OCI-LY7 (cell line): ENCODE data around the gene PADI4. TPM values are rescaled to one million over a fixed set of nuclear protein-coding genes. Genes with fewer than 3 reads are reported as not detected.

Experiments used
- BruUV-seq: library from RNA; stranded (reverse); fragments of 400-500 nt; replicated peaks from 2 replicates; lab custom pipeline; 2021; lab: Mats Ljungman, UMichigan
- CTCF ChIA-PET: fragments of 300-600 bp; sonication (Branson Sonifier 250); formaldehyde crosslinking; loops from one replicate; lab custom pipeline; 2022; ENCODE audit warnings: antibody characterized with exemption; ENCODE audit not compliant: unreplicated experiment; lab: Charles Lee
- POLR2A ChIA-PET: fragments of 300-600 bp; sonication (Branson Sonifier 250); formaldehyde crosslinking; loops from one replicate; lab custom pipeline; 2022; ENCODE audit warnings: antibody characterized with exemption; lab: Charles Lee
- DNase-seq: peaks from one replicate; pipeline ENCODE4 v3.0.0-alpha.2; 2015; ENCODE audit warnings: low spot score
- H2AFZ ChIP-seq: fragments of 200-600 bp; sonication (generic), shearing (Covaris generic); 2 replicates; pipeline ENCODE4 v1.6.1; 2014; ENCODE audit warnings: mild to moderate bottlenecking, antibody characterized with exemption, low read length, moderate library complexity
- H3K27ac ChIP-seq: fragments of 200-600 bp; sonication (generic); 2 replicates; pipeline ENCODE4 v1.5.1; 2014; ENCODE audit warnings: mixed run types, low read depth, mild to moderate bottlenecking, moderate library complexity, low read length, inconsistent platforms; ENCODE audit not compliant: poor library complexity, severe bottlenecking
- H3K36me3 ChIP-seq: fragments of 200-600 bp; sonication (generic); 2 replicates; pipeline ENCODE4 v1.6.1; 2014; ENCODE audit warnings: mild to moderate bottlenecking, antibody characterized with exemption, low read length, moderate library complexity, mixed read lengths; ENCODE audit not compliant: insufficient read depth
- H3K4me1 ChIP-seq: fragments of 200-600 bp; sonication (generic); 2 replicates; pipeline ENCODE4 v1.5.1; 2014; ENCODE audit warnings: mild to moderate bottlenecking, low read length; ENCODE audit not compliant: insufficient read depth, poor library complexity, severe bottlenecking
- H3K4me2 ChIP-seq: fragments of 200-600 bp; sonication (generic); 2 replicates; pipeline ENCODE4 v1.6.1; 2014; ENCODE audit warnings: mild to moderate bottlenecking, low read length
- H3K4me3 ChIP-seq: fragments of 200-600 bp; sonication (generic); 2 replicates; pipeline ENCODE4 v1.5.1; 2014; ENCODE audit warnings: mild to moderate bottlenecking, low read depth, low read length; ENCODE audit not compliant: poor library complexity, severe bottlenecking
- H3K79me2 ChIP-seq: fragments of 200-600 bp; sonication (generic); 2 replicates; pipeline ENCODE4 v1.6.1; 2016; ENCODE audit warnings: low read depth, mild to moderate bottlenecking, low read length, moderate library complexity, mixed read lengths; ENCODE audit not compliant: insufficient read depth
- H3K9me2 ChIP-seq: fragments of 200-600 bp; sonication (generic); 2 replicates; pipeline ENCODE4 v1.6.1; 2016; ENCODE audit warnings: mild to moderate bottlenecking, low read length, mixed read lengths; ENCODE audit not compliant: insufficient read depth
- H3K9me3 ChIP-seq: fragments of 200-600 bp; sonication (generic); 2 replicates; pipeline ENCODE4 v1.6.1; 2014; ENCODE audit warnings: mild to moderate bottlenecking, mixed run types, low read length, mixed read lengths
- H4K20me1 ChIP-seq: fragments of 200-600 bp; sonication (generic); 2 replicates; pipeline ENCODE4 v1.6.1; 2014; ENCODE audit warnings: mild to moderate bottlenecking, antibody characterized with exemption, low read length, moderate library complexity, mixed read lengths; ENCODE audit not compliant: insufficient read depth
- EZH2phosphoT487 ChIP-seq: fragments of 200-600 bp; sonication (generic); IDR thresholded peaks from 2 replicates; pipeline ENCODE4 v1.6.1; 2018; ENCODE audit warnings: low read depth, borderline replicate concordance, mild to moderate bottlenecking, mixed run types, antibody characterized with exemption, low read length, moderate library complexity, mixed read lengths
- intact Hi-C: fragments of 100-400 bp; cut with micrococcal nuclease; formaldehyde crosslinking; loops from one replicate; pipeline ENCODE4 v1.10.0; 2022; ENCODE audit not compliant: unreplicated experiment
- total RNA-seq, 2 experiments: library from RNA; depleted of rRNA in 1 of 2; stranded (reverse); fragments of >200 nt in 1 of 2; shearing (Covaris generic) in 1 of 2; gene quantifications; 2 replicates each; pipeline ENCODE4 v1.2.3, GENCODE V29; 2014 to 2022
- TF ChIP-seq, protein P1 (sequence below): fragments of 200-600 bp; sonication (generic); conservative IDR thresholded peaks from 2 replicates; pipeline ENCODE4 v1.5.1; 2014; ENCODE audit warnings: mild to moderate bottlenecking, antibody characterized with exemption, low read length, moderate library complexity, mixed read lengths

The PADI4 gene
- total RNA-seq, 2 experiments from 2014 or later: 0.19 TPM; not detected in 1

DNA sequence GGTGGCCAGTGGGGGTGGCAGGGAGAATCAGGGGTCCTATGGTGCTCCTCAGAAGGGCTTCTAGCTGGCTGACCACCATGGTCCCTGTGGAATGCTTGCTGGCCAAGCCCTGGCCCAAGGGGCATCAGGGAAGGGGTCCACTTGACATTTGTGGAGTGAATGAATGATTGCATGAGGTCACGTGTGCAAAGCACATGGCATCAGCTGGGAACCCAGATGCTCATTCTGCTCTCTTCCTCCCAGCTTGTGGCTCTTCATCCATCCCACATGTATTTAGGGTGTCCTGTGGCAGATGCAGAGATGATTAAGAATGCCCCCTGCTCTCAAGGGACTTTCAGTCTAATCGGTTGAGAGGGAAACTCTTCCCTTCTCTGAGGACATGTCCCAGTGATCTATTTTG is 27.1 kb upstream of the PADI4 start:
- POLR2A ChIA-PET: no interaction called here
- no peaks in the 10 kb centered on the region for H4K20me1 ChIP-seq

DNA sequence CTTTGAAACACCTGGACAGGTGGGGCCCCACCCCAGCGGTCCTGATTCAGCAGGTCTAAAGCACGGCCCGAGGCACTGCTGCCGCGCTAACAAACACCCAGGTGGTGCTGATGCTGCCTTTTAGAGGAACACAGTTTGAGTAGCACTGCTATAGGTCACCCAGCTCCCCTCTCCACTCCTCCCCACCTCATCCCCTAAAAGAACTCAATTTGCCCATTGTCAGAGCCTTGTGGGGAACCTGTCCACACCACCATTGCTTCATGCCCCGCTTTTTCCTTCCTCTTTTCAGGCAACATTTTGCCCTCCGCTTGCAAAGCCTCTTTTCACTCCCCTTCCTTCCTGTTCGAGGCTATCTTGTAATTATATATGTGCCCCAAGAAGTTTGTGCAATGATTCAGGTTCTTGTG is 26.2 kb upstream of the PADI4 start:
- Histone ChIP-seq H3K79me2 (no peaks in the 10 kb centered on the region), H3K4me2 (no peak overlapping the region), H3K9me2 (no peaks in the 10 kb centered on the region), H3K36me3 (no peaks in the 10 kb centered on the region), H3K9me3 (no peaks in the 10 kb centered on the region), H3K4me3 (no peak overlapping the region), H3K4me1 (no peaks in the 10 kb centered on the region), H4K20me1 (no peaks in the 10 kb centered on the region), H2AFZ (no peak overlapping the region), H3K27ac (no peak overlapping the region)
- CTCF ChIA-PET: no interaction called here
- no peak for TF ChIP-seq EZH2phosphoT487
- TF ChIP-seq, protein P1, sequence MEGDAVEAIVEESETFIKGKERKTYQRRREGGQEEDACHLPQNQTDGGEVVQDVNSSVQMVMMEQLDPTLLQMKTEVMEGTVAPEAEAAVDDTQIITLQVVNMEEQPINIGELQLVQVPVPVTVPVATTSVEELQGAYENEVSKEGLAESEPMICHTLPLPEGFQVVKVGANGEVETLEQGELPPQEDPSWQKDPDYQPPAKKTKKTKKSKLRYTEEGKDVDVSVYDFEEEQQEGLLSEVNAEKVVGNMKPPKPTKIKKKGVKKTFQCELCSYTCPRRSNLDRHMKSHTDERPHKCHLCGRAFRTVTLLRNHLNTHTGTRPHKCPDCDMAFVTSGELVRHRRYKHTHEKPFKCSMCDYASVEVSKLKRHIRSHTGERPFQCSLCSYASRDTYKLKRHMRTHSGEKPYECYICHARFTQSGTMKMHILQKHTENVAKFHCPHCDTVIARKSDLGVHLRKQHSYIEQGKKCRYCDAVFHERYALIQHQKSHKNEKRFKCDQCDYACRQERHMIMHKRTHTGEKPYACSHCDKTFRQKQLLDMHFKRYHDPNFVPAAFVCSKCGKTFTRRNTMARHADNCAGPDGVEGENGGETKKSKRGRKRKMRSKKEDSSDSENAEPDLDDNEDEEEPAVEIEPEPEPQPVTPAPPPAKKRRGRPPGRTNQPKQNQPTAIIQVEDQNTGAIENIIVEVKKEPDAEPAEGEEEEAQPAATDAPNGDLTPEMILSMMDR: no peak
- POLR2A ChIA-PET: no interaction called here
- intact Hi-C loops: no loop called here
- BruUV-seq: no TSS peak
- no peak for DNase-seq

More for the DNA sequence above, 27.1 kb upstream of the PADI4 start:
- Histone ChIP-seq H3K9me3 (no peaks in the 10 kb centered on the region), H3K27ac (no peak overlapping the region), H3K4me2 (no peak overlapping the region), H2AFZ (no peak overlapping the region), H3K4me1 (no peaks in the 10 kb centered on the region), H3K36me3 (no peaks in the 10 kb centered on the region), H3K9me2 (no peaks in the 10 kb centered on the region), H3K79me2 (no peaks in the 10 kb centered on the region), H3K4me3 (no peak overlapping the region)
- no TSS peak for BruUV-seq
- intact Hi-C loops: no loop called here
- TF ChIP-seq EZH2phosphoT487: no peak
- TF ChIP-seq, protein P1: no peak
- CTCF ChIA-PET: no interaction called here
- no peak for DNase-seq

DNA sequence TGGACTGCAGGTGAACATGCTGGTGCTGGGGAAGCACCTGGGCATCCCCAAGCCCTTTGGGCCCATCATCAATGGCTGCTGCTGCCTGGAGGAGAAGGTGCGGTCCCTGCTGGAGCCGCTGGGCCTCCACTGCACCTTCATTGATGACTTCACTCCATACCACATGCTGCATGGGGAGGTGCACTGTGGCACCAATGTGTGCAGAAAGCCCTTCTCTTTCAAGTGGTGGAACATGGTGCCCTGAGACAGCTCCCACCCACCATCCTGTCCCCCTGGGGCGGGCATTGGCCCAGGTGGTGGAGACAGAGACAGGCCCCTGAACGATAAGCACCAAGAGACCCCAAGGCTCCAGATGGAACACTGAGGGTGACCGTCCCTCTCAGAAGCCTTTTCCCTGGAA is 25.2 kb upstream of the PADI4 start:
- no peak for DNase-seq
- Histone ChIP-seq H4K20me1 (no peaks in the 10 kb centered on the region), H3K9me2 (no peaks in the 10 kb centered on the region), H3K4me2 (no peak overlapping the region), H3K79me2 (no peaks in the 10 kb centered on the region), H3K36me3 (no peaks in the 10 kb centered on the region), H3K9me3 (no peaks in the 10 kb centered on the region), H2AFZ (no peak overlapping the region), H3K4me3 (no peak overlapping the region), H3K4me1 (no peaks in the 10 kb centered on the region), H3K27ac (no peak overlapping the region)
- POLR2A ChIA-PET: interaction anchor here (0.6 kb wide), 1 partner anchor 706 kb away, joined by 4 read pairs; no protein-coding TSS in a partner anchor
- CTCF ChIA-PET: no interaction called here
- intact Hi-C loops: no loop called here
- BruUV-seq: no TSS peak
- no peak for TF ChIP-seq EZH2phosphoT487
- TF ChIP-seq, protein P1: no peak
